CD4-positive, alpha-beta T cell treated with Interleukin-6 for 4 hours (primary cell): ENCODE results near the gene OXSM.

ENCODE experiments used
- DNase-seq: peaks from one replicate; pipeline ENCODE4 v3.0.0-alpha.2; 2020; ENCODE audit warnings: mixed read lengths

OXSM gene

DNA sequence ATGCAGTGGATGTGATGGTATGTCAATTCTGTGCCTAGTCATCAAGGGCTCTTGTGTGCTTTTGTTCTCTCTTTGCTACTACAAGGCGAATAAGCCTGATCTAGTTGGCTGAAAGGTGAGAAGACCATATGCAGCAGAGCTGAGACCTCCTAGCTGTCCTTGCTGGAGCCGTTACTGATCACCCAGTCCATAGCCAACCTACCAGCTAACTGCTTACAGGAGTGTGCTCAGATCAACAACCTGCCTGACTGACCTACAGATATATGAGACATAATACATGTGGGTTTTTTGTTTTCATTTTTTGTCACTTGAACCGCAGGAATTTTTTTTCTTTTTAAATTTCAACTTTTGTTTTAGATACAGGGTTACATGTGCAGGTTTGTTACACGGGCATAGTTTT lies 22.8 kb downstream of the OXSM start:
- no peak for DNase-seq

DNA sequence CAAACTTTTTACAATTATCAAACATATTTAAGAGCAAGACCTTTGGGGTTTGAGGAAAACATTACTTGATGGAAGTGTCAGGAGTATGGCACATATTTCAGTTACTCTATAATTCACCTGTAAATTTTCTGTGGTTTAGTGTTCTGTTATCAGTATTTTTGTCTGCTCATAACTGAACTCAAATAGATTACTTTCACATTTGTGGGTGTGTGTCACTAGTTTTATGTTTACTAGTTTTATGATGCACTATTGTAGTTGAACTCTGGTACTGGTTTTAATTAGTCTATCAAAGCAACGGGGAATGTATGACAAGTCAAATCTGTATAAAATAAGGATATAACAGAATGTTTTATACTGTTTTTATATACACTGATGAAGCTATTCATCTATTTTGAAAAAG lies 27.2 kb downstream of the OXSM start:
- no peak for DNase-seq

DNA sequence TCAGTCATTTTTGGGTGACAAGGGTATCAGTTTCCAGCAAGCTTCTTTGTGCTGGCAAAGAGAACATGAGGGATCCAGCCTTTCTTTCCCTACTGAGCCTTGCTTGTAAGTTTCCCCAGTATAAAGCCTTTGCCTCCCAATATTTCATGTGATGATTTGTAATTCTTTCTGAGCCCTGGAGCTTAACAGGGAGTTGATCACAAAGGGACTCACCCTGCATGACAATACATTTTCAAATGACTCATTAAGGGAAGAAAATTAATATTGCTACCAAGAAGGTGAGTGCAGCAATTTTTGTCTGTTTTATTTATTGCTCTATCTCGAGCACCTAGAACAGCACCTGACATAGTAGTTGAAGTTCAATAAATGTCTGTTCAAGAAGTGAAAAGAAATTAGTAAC lies 27.7 kb downstream of the OXSM start:
- DNase-seq, result no peak

DNA sequence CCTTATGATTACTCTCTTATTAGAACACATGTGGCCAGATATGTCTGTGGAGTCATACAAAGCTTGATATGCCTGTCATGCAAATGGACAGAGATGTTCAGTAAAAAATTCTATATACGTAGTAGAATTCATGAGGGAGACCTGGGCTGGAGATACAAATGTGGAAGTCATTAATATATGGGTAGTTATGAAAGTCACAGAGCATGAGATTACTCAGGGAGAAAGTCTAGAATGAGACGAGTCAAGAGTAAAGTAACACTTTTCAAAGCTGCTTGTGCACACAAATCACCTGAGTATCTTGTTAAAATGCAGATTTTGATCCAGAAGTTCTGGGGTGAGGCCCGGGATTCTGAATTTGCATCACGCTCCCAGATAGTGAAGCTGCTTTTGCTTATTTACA lies 28.4 kb downstream of the OXSM start:
- DNase-seq, result no peak

DNA sequence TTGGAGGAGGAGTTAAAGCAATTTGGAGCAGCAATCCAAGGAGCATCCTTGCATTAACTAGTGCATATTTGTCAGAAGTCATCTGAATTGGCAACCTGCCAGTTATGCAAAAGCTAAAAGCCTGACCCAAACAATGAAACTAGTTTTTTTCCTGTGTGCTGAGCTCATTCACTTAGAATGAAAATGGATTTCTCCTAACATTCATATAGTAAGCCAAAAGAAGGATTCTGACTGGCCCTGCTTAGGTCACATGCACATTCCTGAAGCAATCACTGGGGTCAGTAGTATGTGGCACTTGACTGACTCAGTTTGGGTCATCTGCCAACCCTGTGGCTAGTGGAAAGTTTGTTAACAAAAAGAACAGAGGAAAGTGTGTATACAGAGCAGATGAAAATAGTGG lies 30.5 kb downstream of the OXSM start:
- no peak for DNase-seq

DNA sequence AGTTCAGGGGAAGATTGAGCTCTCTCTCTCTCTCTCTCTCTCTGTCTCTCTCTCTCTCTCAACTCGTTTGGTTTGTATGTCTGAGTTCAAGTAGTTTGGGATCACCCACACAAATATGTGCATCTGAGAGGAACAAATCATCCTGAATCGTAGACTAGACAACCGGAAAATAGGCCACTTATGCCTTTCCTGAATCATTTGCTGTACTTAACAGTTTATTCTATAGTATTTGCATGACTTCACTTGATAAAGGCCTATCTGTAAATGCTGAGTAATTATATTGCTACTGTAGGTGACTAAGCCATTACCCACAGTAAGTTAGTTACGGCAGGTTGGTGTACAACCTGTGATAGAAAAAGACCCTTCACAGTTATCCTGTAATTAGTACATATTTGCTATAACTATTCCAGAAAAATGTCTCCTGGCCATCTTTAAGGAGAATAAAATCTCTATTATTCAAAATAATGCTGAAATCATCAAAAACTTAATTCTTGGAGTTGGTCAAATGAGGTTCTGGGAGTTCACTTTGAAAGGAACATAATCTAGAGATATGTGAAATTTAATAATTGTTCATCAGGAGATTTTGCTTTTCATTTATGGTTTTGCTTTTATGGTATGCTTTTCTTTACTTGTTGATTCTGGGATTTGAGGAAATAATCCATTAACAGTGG lies 31.1 kb downstream of the OXSM start:
- no peak for DNase-seq

DNA sequence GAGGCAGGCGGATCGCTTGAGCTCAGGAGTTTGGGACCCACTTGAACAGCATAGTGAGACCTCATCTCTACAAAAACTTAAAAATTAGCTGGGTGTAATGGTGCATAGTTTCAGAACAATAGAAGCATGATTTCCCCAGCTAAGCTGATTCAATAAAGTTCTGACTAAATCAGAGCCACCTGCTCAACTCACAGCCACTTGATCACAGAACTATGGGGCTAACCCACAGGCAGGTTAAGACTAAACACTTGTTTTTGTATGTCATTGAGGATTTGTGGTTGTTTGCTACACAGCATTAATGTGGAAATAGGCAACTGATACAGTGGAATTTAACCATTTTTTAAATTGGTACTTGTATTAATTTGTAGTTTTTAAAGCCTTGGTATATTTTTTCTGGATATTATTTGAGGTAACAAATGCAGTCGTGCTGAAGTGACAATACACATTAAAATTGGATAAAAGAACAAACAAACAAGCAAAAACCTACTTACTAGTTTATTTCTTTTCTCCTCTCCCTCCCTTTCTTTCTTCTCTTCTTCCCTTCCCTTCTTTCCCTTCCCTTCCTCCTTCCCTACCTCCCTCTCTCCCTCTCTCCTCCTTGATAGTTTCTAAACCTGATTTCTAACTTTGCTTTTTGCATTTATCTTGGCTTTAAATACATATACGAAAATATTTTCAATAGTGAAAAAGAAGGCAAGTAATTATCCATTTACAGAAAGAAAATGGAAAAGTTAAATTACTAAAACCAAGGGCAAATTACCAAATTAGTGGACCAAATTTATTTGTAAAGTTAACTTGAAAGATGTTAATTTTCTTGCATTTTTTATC lies 32.1 kb downstream of the OXSM start:
- no peak for DNase-seq

DNA sequence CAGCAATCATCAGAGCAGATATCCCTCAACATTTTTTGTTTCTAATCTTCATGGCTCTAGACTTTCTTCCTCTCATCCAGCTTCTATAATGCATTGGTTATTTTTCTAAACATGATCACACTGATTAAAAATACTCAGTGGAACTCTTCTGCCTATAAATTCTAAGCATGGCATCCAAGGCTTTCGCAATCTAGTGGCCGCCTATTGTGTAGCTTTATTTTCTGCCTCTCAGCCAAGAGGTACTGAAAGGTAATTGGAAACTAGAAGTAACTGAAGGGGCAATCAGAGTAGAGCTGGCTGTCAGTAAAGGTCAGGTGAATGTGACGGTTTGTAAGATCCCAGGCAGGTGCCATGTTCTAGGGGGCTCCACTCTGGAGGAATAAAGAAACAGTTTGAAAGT lies 33.4 kb downstream of the OXSM start:
- DNase-seq, result no peak

DNA sequence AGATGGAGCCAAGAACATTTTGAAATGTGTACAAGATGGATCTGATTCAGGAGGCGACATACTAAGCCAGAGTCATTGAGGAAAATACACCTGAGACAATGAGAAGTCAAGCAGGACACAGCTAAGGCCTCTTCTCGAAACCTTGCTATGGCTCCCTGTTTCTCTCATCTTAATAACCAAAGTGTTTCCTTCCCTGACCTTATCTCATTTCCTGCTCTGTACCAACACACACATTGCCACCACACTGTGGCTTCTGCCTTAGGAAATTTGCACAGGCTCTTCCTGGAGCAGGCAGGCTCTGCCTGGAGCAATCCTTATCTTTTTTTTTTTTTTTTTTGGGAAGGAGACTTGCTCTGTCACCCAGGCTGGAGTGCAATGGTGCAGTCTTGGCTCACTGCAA lies 36.6 kb downstream of the OXSM start:
- no peak for DNase-seq

DNA sequence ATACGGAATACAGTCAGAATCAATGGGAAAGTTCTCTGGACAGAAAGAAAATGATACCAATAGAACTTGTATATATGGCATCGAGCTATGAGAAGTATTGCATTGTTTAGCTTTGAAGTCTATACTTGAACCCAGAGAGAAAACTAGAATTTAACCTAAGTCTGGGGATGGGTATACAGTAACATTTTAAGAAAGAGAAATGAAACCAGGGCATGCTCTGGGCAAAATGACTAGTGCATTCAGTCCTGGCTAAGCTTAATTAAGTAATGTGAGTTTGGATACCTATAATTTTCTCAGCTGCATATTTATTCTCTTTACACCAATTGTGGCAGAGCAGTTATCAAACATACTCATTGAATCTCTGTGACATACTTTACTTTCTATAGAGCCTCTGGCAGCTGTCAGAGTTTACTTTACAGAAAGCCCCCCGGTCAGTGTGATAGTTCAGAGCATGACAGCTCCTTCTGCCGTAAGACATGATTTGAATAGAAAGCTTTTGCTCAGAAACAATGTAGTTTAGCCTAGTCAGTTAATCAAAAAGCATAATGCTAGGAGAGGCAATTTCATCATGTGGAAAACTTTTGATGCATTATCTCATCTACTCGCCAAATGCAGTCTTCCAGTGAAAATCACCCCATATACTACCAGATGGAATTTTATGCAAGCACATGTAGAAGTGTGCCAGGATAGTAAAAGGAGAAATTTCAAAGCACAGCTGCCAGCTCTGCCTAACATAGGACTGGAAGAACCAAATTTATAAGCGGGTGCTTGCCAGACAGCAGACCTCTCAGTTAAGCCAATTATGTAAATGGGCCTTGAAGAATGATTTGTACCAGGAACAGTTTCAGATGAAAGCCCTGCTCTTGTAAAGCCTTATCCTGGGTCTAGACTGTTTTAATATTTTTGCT lies 40.7 kb downstream of the OXSM start:
- no peak for DNase-seq

DNA sequence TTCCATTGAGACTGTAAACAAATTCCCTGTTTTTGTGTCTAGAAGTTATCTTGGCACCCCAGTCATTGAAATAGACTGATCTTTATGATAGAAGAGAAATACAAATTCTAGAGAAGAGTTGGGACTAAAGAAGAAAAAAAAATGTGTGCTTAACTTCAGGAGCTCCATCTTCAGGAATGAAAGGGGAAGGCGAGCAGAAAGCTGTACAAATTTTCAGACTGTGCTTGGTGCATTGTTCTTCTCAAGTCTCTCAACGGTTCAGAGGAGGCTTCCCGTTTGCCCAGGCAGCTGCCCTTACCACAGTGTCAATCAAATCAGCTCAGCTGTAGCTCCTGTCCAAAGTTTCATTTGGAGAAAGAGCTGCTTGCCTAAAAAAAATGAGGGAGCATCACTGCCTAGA lies 41.7 kb downstream of the OXSM start:
- DNase-seq, result no peak

DNA sequence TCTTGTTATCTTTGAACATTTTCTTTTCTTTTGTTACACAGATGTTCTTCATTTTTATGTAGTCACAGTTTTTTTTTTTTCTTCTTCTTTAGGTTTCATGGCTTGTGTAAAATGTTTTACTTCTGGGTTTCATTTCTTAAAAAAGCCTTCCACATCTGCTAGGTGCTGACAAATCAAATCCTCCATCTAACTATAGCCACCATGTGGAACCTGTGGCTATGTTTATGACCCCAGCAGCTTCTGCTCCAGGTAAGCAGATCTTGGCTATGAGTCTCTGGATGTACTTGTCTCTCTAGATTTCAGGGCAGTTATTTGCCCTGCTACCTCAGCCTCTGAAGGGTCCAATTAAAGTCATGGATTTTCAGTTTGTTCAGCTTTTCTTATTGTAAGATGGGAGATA lies 44.5 kb downstream of the OXSM start:
- DNase-seq, result no peak

DNA sequence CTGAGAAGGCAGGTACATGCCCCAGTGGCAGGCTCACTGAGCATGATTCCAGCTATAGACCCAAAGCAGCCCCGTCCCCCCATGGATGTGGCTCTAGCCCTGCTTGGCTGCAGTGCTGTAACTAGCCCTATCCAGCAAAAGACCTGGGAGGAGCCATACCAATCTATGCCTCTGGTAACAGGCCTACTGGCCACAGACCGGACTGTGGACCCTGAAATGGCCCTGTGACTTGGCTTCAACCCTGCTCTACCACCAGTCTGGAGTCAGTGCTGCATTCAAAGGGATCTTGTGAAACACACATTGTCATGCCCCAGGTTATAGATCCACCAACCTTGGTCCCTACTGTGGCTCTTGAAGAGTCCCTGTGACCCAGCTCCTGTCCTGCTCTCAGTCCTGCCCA lies 46.7 kb downstream of the OXSM start:
- no peak for DNase-seq

DNA sequence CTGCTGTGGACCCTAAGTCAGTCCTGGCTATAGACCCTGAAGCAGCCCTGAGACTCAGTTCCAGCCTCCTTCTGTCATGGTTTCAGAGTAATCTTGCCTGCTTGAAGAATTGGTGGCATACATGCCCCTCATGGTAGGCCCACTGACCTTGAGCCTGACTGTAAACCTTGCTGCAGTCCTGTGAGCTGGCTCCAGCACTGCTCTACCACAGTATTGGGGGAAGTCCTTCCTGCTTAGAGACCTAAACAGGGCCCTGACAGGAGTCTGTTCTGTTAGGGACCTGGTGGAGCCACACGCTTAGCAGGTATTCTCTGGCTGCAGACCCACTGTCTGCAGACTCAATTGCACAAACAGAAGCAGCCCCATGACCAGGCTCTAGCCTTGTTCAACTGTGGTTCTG lies 47.1 kb downstream of the OXSM start:
- DNase-seq, result no peak

DNA sequence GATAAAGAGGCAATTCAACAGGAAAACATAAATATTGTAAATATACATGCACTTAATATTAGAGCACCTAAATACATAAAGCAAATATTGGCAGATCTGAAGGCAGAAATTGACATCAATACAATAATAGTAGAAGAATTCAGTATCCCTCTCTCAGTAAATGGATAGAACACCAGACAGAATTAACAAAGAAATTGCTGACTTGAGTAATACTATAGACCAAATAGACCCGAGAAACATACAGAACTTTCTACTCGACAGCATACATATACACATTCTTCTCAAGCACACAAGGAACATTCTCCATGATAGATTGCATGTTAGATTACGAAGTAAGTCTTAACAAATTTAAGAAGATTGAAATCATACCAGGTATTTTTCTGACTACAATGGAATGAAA lies 50.2 kb downstream of the OXSM start:
- no peak for DNase-seq

DNA sequence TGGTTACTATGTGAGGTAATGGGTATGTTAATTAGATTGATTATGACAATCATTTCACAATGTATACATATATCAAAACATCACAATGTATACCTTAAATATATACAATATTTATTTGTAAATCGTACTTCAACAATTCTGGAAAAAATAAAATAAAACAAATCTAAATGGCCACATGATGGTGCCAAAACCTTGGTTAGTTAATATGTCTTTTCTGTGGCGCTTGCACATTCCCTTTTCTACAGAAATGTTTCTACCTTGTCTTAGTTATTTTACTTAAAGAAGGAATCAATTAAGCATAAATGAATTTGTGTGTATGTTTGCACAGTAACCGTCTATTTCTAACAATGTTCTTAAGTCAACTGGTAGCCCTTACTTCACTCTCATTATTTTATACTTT lies 53.4 kb downstream of the OXSM start:
- no peak for DNase-seq
